BLaER1 (cell line): ENCODE data around the gene CXCR5.

Experiments used
- H3K27ac ChIP-seq: shearing (Covaris generic); formaldehyde crosslinking; 2 replicates; pipeline ENCODE4 v1.8.1; 2022
- H3K27me3 ChIP-seq: shearing (Covaris generic); formaldehyde crosslinking; 2 replicates; pipeline ENCODE4 v1.8.1; 2022
- H3K36me3 ChIP-seq: shearing (Covaris generic); formaldehyde crosslinking; 2 replicates; pipeline ENCODE4 v1.8.1; 2022
- H3K4me1 ChIP-seq: shearing (Covaris generic); formaldehyde crosslinking; 2 replicates; pipeline ENCODE4 v1.8.1; 2022
- H3K4me2 ChIP-seq: shearing (Covaris generic); formaldehyde crosslinking; 2 replicates; pipeline ENCODE4 v1.8.1; 2022
- H3K4me3 ChIP-seq: shearing (Covaris generic); formaldehyde crosslinking; 2 replicates; pipeline ENCODE4 v1.8.1; 2022
- H3K9ac ChIP-seq: shearing (Covaris generic); formaldehyde crosslinking; 2 replicates; pipeline ENCODE4 v1.8.1; 2022
- H3K9me3 ChIP-seq: shearing (Covaris generic); formaldehyde crosslinking; 2 replicates; pipeline ENCODE4 v1.8.1; 2022
- H4K20me1 ChIP-seq: shearing (Covaris generic); formaldehyde crosslinking; 2 replicates; pipeline ENCODE4 v1.8.1; 2022
- Cebpa-rat ChIP-seq: shearing (Covaris generic); IDR thresholded peaks from 2 replicates; pipeline ENCODE4 v1.8.1; 2022

Gene CXCR5

GRCh38 chr11:118902336-118903203 lies 18.9 kb downstream of the CXCR5 start:
- H3K9ac ChIP-seq: no peak overlapping the region
- H3K36me3 ChIP-seq: peaks cover 89% of the 10 kb centered on the region
- no peaks in the 10 kb centered on the region for H3K9me3 ChIP-seq
- H3K4me3 ChIP-seq: no peak overlapping the region
- no peak overlapping the region for H3K4me2 ChIP-seq
- no peaks in the 10 kb centered on the region for H3K27me3 ChIP-seq
- H3K4me1 ChIP-seq: peaks cover 67% of the 10 kb centered on the region
- TF ChIP-seq Cebpa-rat: no peak
- peaks cover 5% of the 10 kb centered on the region; the same call in 1 of the 2 replicates for H4K20me1 ChIP-seq
- no peak overlapping the region for H3K27ac ChIP-seq

GRCh38 chr11:118903204-118904015 lies 19.7 kb downstream of the CXCR5 start:
- H3K4me3 ChIP-seq: no peak overlapping the region
- H3K36me3 ChIP-seq: peaks cover 95% of the 10 kb centered on the region
- TF ChIP-seq Cebpa-rat: no peak
- H3K9ac ChIP-seq: no peak overlapping the region
- H3K4me1 ChIP-seq: peaks cover 67% of the 10 kb centered on the region
- H3K27ac ChIP-seq: peak overlapping the region; percentile 44; the same call in 1 of the 2 replicates
- H3K4me2 ChIP-seq: peak overlapping the region; percentile 28
- H3K9me3 ChIP-seq: no peaks in the 10 kb centered on the region
- H4K20me1 ChIP-seq: peaks cover 13% of the 10 kb centered on the region; the same call in 1 of the 2 replicates
- no peaks in the 10 kb centered on the region for H3K27me3 ChIP-seq

- Histone ChIP-seq H3K4me2 (peak overlapping the region; percentile 99), H3K9ac (peak overlapping the region; percentile 45; the same call in 1 of the 2 replicates), H3K9me3 (no peaks in the 10 kb centered on the region), H3K4me1 (peaks cover 72% of the 10 kb centered on the region), H3K27ac (peak overlapping the region; percentile 96), H3K36me3 (peaks cover 58% of the 10 kb centered on the region), H4K20me1 (peaks cover 14% of the 10 kb centered on the region; the same call in 1 of the 2 replicates), H3K27me3 (no peaks in the 10 kb centered on the region), H3K4me3 (no peak overlapping the region)
- no peak for TF ChIP-seq Cebpa-rat
These were observed 23.7 kb downstream of the CXCR5 start for GRCh38 chr11:118907051-118908042.

- no peak for TF ChIP-seq Cebpa-rat
- H3K4me1 ChIP-seq: peaks cover 80% of the 10 kb centered on the region
- H3K27ac ChIP-seq: peak overlapping the region; percentile 96
- peak overlapping the region; percentile 99 for H3K4me2 ChIP-seq
- no peak overlapping the region for H3K4me3 ChIP-seq
- H3K36me3 ChIP-seq: peaks cover 50% of the 10 kb centered on the region
- peaks cover 14% of the 10 kb centered on the region; the same call in 1 of the 2 replicates for H4K20me1 ChIP-seq
- no peaks in the 10 kb centered on the region for H3K9me3 ChIP-seq
- H3K9ac ChIP-seq: peak overlapping the region; percentile 45; the same call in 1 of the 2 replicates
- H3K27me3 ChIP-seq: no peaks in the 10 kb centered on the region
These were observed 24.6 kb downstream of the CXCR5 start for GRCh38 chr11:118908264-118908663.

- Histone ChIP-seq H3K9me3 (no peaks in the 10 kb centered on the region), H4K20me1 (peaks cover 14% of the 10 kb centered on the region; the same call in 1 of the 2 replicates), H3K27me3 (no peaks in the 10 kb centered on the region), H3K4me1 (peaks cover 78% of the 10 kb centered on the region), H3K27ac (peak overlapping the region; percentile 96), H3K4me3 (peak overlapping the region; percentile 64), H3K4me2 (peak overlapping the region; percentile 99), H3K9ac (peak overlapping the region; percentile 85), H3K36me3 (peaks cover 42% of the 10 kb centered on the region)
- TF ChIP-seq Cebpa-rat: no peak
These were observed 25.4 kb downstream of the CXCR5 start for GRCh38 chr11:118908901-118909618.

GRCh38 chr11:118909619-118910308 lies 26.1 kb downstream of the CXCR5 start:
- Histone ChIP-seq H3K4me1 (peaks cover 79% of the 10 kb centered on the region), H3K27me3 (no peaks in the 10 kb centered on the region), H4K20me1 (peaks cover 14% of the 10 kb centered on the region; the same call in 1 of the 2 replicates), H3K27ac (peak overlapping the region; percentile 96), H3K4me2 (peak overlapping the region; percentile 99), H3K9ac (peak overlapping the region; percentile 85), H3K36me3 (peaks cover 35% of the 10 kb centered on the region), H3K9me3 (no peaks in the 10 kb centered on the region), H3K4me3 (peak overlapping the region; percentile 64)
- TF ChIP-seq Cebpa-rat: no peak

GRCh38 chr11:118910309-118911112 lies 26.8 kb downstream of the CXCR5 start:
- TF ChIP-seq Cebpa-rat: no peak
- Histone ChIP-seq H3K4me3 (peak overlapping the region; percentile 64), H4K20me1 (peaks cover 14% of the 10 kb centered on the region; the same call in 1 of the 2 replicates), H3K9ac (peak overlapping the region; percentile 85), H3K27ac (peak overlapping the region; percentile 96), H3K9me3 (no peaks in the 10 kb centered on the region), H3K36me3 (peaks cover 28% of the 10 kb centered on the region), H3K4me2 (peak overlapping the region; percentile 99), H3K27me3 (no peaks in the 10 kb centered on the region), H3K4me1 (peaks cover 87% of the 10 kb centered on the region)
